GM21528 (cell line): ENCODE measurements around the gene PUS10.

Experiments used
- ATAC-seq: cut with Tn5 transposase; IDR thresholded peaks from one replicate; pipeline ENCODE4 v1.9.1; 2021; ENCODE audit warnings: mild to moderate bottlenecking, moderate library complexity; ENCODE audit not compliant: unreplicated experiment, low FRiP score

The PUS10 gene

GRCh38 chr2:60976256-60976850 lies 41.7 kb downstream of the PUS10 start:
- ATAC-seq = no peak

- ATAC-seq = no peak
Measured at GRCh38 chr2:60974652-60975051, 43.4 kb downstream of the PUS10 start.

- no peak for ATAC-seq
Measured at GRCh38 chr2:60973705-60974104, 44.4 kb downstream of the PUS10 start.

DNA sequence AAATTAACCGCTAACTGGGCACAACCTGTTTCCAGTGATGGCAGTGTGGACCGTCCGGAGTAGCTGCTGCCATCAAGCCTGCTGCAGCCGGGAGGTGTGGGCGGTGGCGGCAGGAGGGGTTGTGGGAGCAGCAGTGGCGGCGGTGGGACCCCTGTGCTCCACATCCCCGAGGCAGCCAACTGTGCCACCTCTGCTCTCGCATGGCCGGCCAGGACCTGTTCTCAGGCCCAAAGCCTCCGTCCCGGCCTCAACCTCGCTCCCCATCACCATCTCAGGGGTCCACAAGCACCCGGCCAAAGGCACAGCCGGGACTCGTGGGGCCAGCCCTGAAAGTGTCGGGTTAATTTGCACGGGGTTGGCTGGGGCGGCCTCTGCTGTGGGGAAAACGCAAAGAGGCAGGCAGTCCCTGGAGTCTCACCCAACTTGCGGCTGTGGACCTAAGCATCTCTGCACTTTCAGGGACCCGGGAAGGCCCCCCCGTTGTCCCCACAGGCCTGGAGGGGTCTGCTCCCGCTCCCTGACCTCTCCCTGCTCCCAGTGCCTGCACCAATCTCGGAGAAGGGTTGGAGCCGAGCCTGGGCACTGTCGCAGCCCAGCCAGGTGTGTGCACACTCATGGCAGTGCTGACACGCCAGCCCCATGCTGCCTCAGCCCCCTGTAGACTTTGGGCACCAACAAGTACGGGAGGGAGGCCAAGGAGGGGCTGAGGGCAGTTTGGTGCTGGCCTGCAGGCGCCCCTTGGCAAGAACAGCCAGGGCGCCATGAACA lies 45.0 kb downstream of the PUS10 start:
- ATAC-seq = peak; percentile 5

- ATAC-seq = peak; percentile 67
Measured at GRCh38 chr2:60966507-60967405, 51.3 kb downstream of the PUS10 start.

GRCh38 chr2:60965499-60965785 lies 52.6 kb downstream of the PUS10 start:
- ATAC-seq = no peak

GRCh38 chr2:60964651-60965498 lies 53.2 kb downstream of the PUS10 start:
- no peak for ATAC-seq

DNA sequence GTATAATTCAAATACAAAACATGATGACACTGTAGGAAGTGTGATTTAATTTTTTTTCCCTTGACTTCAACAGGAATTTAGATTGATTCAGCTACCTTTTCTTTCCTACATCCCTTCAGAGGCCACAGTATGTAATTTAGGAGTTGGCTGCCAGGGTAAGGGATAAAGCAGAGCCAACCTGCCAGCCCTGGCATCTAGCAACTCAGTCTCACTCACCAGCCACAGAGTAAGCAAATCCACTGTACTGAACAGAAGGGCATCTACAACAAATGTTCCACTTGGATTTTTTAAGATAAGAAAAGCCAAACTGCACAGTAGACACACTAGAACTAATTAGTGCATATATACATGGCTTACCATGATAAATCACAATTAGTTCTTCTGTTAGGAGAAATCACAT lies 54.9 kb downstream of the PUS10 start:
- no peak for ATAC-seq

DNA sequence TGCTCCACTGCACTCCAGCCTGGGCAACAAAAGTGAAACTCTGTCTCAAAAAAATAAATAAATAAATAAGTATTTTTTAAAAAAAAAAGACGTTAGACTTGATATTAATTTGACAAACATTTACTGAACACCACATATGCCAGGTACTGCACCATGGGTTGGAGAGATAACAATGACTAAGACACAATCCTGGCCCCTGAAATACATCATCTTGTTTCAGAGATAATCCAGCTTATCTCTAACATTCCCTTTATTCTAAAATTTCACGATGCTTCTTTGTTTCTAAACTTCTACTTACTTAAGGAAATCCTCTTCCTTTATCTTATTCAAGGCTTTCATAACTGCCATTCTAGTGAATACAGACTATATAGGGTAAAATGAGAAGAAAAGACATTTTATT lies 55.5 kb downstream of the PUS10 start:
- ATAC-seq = no peak

GRCh38 chr2:60961457-60961856 lies 56.6 kb downstream of the PUS10 start:
- ATAC-seq = no peak

DNA sequence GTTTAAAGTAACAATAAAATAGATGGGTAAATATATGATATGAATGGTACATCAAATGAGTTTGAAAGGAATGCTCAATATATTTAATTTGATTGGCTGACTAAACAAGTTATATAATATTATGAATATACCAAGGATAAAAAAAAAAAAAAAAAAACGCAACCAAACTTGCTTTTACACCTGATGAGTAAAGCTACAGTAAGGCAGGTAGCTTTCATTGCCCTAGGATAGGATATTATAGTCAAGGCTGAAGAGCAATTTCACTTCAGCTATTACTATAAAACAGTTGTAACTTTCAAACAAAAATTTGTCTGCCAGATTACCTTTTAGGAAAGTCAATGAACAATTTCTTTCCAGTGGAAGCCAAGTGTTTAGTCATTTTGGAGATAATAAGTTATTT lies 57.3 kb downstream of the PUS10 start:
- ATAC-seq = no peak

DNA sequence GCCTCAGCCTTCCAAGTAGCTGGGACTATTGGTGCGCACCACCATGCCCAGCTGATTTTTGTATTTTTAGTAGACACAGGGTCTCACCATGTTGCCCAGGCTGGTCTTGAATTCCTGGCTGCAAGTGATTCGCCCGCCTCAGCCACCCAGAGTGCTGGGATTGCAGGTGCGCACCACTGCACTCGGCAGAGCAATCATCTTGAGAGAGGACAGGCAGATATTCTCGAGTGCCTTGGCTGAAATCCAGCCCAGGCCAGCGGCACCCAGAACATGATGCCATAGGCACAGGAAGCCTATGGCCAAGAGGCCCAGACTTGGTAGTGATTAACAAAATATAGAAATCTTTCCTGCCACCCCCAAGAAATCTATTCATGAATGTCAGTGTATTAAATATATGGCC lies 58.6 kb downstream of the PUS10 start:
- ATAC-seq = no peak

DNA sequence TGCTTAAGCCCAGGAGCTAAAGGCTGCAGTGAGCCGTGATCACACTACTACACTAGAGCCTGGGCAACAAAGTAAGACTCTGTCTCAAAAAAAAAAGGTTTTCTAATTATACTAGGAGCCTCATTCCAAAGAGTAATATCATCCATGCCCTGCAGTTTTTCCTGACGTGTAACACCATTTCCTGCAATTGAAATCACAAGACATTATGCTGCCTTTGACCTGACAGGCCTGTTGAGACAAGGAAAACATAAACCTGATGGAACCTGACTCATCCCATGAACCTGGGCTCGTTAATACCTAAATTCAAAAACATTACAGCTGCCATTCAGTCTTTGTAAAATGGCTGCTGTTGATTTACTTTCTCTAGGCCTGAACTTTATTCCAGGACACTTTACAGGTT lies 59.3 kb downstream of the PUS10 start:
- ATAC-seq = no peak

DNA sequence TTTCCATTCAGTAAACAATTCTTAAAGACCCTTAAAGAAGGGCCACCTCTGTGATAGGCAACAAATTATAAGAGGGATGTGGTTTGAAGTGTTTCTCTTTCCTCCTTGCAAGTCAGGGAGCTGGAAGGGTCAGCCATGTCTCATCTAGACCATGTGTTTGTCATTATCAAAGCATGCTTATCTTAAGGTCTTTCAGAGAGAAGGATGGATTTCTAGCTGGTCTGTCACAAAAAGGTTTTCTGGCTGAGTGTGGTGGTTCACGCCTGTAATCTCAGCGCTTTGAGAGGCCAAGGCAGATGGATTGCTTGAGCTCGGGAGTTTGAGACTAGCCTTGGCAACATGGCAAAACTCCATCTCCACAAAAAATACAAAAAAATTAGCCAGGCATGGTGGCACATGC lies 59.7 kb downstream of the PUS10 start:
- ATAC-seq = no peak

GRCh38 chr2:60957643-60958042 lies 60.4 kb downstream of the PUS10 start:
- ATAC-seq = no peak

GRCh38 chr2:60957224-60957623 lies 60.8 kb downstream of the PUS10 start:
- no peak for ATAC-seq

GRCh38 chr2:60954139-60954538 lies 63.9 kb downstream of the PUS10 start:
- no peak for ATAC-seq

DNA sequence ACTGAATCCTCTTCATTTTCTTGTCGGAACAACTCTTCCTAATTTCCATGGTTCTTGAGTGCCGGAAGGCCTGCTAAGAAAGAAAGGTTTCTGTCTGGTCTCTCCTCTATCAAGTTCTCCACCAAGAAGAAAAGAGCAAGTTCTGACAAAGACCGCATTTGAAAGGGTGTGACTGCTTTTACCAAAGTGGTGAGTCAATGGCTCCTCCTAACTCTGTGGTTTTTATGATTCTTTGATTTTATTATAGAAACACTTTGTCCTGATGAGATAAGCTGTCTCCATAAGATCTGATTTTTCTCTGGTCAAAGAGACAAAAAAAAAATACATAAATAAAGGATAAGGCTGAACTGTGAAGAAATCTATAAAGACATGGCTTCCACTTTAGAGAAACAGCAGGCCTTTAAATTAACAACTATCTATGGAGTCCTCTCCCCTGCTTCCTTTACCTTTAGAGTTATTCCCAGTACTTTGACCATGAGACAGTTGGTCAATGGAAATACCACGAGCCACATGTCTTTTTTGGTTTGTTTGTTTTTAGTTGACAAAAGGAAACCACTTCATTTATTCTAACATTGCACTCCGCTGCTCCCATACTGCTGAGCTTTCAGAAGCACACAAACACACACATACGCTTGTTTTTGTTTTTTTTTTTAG lies 69.0 kb downstream of the PUS10 start:
- ATAC-seq = no peak

DNA sequence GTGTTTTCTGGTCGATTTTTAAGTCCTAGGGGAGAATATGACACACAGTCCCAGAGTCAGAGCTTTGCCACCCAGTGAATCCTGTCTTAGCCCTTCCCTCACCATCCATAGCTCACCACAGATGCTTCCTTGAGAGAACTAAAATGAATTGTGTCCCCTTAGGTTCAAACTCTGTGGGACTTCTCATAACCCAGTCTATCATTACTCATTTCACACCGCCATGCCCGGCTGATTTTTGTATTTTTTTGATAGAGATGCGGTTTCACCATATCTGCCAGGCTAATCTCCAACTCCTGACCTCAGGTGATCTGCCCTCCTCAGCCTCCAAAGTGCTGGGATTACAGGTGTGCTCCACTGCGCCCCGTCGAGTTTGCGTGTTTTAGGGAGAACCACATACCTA lies 69.9 kb downstream of the PUS10 start:
- no peak for ATAC-seq

GRCh38 chr2:60947056-60947455 lies 71.0 kb downstream of the PUS10 start:
- no peak for ATAC-seq
